HG03108 (cell line): ENCODE results near the gene MYMX.

Experiments
- ATAC-seq: cut with Tn5 transposase; IDR thresholded peaks from one replicate; pipeline ENCODE4 v1.9.1; 2021; ENCODE audit warnings: moderate library complexity; ENCODE audit not compliant: unreplicated experiment

The MYMX gene

DNA sequence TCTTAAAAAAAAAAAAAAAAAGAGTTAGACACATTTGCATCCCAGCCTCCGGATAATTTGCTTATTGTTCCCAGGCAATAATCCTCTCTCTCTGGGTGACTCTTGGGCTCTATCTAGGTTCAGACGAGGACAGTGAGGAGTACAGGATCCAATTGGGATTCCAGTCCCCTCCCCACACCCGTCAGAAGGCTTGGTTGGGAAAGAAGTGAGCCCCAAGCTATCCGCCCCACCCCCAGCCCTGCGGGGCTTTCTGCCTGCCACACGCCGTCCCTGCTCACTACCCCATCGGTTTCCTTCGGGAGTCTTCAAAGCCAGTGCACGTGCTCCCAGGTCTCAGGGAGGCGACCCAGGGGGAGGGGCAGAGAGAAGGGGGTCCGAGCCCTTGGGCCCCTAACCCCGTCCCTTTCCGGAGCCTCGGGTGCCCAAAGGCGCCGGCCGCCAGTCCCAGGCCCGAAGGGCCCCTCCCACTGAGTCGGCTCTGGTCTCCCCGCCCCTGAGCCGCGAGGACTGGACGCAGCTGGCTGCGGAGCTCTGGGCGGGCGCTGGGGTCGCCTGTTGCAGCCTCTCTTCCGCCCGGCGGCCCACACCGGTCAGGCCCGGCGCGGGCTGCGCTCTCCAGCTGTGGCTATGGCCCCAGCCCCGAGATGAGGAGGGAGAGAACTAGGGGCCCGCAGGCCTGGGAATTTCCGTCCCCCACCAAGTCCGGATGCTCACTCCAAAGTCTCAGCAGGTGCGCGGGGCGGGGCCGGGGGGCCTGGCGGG, 2.5 kb downstream of the MYMX start:
- peak; percentile 45 for ATAC-seq

DNA sequence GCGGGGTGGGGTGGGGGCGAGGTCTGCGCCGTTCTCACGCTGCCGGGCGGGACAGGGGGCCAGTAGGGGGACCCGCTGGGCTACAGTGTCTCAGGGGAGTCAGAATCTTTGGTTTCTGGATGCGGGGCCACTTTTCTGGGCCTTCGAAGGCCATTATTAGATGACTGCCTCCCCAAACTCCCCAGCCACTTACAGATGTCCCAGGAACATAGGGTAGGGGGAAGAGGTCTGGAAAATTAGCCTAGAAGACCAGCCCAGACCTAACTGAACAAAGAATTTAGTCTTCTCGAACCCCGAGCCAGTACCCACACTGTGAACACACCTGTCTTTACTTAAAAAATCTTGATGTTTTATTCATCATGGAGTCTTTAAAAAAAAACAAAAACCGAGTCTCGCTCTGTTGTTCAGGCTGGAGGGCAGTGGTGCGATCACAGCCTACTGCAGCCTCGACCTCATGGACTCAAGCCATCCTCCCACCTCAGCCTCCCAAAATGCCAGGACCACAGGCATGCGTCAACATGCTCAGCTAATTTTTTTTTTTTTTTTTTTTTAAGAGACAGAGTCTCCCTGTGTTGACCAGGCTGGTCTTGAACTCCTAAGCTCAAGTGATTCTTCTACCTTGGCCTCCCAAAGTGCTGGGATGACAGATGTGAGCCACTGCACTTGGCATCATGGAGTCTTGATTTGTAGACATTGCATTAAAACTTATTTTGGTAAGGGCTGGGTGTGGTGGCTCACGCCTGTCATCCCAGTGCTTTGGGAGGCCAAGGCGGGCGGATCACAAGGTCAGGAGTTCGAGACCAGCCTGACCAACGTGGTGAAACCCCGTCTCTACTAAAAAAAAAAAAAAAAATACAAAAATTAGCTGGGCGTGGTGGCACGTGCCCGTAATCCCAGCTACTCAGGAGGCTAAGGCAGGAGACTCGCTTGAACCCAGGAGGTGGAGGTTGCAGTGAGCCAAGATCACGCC, 3.4 kb downstream of the MYMX start:
- ATAC-seq = no peak

DNA sequence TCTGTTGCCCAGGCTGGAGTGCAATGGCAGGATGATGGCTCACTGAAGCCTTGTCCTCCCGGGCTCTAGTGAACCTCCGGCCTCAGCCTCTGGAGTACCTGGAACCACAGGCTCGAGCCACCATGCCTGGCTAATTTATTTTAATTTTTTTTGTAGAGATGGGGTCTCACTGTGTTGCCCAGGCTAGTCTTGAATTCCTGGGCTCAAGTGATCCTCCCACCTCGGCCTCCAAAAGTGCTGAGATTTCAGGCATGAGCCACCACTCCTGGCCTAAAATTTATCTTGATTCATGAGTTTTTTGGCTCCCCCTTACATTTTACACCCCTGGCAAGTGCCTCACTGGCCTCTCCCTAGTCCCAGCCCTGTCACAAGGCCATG, 4.2 kb downstream of the MYMX start:
- ATAC-seq = no peak

DNA sequence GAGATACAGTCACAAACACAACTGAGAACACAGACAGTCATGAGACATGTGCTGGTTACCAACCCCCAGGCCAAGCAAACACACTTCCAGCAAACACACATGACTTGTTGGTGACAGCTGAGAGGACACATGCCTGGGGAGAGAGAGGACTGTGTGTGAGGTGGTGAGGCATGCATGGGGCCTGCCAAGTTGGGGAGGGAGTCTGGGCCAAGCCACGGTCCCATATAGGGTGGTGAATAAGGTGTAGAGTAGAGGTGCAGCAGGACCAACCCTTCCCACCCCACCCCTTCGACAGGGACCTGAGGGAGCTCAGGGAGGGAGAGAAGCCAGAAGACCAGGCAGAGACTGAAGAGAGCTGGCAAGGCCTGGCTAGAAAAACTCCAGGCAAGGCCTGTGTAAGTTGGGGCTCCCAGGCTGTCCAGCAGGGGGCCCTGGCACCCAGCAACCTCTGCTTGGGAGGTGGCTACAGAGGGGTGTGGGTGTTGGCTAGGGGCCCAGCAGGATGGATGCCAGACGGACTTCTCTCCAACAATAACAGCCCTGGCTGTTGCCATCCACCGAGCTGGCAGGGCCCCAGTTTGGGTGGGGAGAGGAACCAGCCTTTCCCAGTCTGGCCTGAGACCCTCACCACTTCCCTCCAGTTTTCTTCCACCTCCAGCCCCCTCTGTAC, 4.7 kb downstream of the MYMX start:
- peak; percentile 33 for ATAC-seq

DNA sequence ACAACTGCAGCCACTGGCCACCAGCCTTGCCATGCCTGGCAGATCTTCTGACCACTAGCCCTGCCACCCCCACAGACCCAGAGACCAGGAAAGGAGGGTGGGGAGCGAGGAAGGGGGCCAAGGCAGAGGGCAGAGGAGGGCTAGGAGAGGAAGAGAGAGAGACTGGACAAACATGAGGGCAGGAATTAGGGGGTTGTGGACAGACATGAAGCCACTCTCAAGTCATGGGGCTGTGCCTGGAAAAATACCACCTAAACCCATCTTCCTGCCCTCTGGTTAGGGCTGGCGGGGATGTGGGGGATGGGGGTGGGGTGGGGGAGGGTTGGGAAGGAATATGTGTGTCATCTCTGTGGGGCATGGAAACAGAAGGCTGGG, 5.2 kb downstream of the MYMX start:
- ATAC-seq = no peak

DNA sequence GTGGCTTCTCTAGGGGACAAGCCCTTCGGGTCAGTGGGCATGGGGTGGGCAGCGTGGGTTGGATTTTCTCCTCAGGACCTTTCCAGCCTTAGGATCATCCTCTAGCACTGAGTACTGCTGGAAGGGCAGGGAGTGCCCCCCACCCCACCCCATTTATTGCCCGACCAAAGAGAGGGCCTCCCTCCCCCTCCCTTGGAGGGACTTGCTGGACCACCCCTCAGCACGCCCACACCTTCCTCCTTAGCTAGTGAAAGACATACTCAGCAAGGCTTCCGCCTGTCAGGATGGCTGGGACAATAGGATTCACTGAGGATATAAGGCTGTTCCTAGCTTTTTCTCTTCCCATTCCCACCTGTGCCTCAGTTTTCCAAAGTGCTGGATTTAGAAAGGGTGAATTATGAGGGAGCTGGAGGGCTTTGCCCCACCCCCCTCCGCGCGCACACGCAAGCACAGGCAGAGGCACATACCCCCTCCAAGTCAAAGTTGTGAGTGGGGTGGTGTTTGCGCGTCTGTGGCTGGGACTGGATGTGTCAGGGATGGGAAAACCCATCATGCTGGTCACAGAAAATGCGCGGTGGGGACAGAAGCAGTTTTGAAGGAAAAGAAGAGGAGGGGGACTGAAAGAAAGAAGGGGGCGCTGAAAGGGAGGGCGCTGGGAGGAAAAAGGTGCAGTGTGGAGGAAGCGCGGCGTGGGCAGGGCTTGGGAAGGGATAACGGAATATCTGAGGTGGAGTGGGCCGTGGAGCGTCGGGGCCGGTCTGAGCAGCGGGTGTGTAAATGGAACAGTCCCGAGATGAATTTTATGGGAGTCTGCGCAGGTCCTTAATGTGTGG, 6.0 kb downstream of the MYMX start:
- no peak for ATAC-seq

DNA sequence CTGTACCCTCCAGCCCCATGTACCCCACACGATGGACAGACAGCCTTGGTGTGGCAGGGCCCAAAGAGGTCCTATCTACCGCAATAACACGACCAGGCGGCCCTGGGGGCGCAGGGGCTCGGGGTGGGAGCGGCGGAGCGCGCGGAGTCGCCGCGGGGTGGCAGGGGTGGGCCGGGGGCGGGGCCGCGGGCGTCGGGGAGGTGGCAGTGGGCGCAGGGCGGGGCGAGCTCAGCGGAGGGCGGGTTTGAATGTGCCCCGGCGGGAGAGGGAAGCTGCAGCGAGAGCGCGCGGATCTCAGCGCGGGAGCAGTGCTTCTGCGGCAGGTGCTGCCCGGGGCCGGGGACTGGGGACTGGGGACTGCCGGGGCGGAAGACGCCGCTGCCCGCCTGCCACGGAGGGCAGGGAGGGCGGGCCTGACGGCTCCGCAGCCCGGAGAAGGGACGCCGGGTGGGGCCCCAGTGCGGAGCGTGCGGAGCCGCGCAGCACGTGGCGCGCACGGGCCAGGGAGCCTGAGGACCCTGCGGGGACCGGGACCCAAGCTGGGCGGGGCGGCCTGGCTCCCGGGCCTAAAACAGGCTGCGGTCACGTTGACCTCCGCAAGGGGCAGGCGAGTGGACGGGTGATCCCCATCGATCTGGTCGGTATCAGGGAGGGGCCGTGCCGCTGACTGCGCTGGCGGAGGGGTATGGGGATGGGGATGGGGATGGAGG, 6.7 kb downstream of the MYMX start, which contains the start of gene SLC29A1:
Gene SLC29A1, plus strand, starts transcription at position 277 of the 710 bp plus-strand sequence. CDS start 3,719 bp downstream, outside the sequence.
- ATAC-seq = peak; percentile 32

DNA sequence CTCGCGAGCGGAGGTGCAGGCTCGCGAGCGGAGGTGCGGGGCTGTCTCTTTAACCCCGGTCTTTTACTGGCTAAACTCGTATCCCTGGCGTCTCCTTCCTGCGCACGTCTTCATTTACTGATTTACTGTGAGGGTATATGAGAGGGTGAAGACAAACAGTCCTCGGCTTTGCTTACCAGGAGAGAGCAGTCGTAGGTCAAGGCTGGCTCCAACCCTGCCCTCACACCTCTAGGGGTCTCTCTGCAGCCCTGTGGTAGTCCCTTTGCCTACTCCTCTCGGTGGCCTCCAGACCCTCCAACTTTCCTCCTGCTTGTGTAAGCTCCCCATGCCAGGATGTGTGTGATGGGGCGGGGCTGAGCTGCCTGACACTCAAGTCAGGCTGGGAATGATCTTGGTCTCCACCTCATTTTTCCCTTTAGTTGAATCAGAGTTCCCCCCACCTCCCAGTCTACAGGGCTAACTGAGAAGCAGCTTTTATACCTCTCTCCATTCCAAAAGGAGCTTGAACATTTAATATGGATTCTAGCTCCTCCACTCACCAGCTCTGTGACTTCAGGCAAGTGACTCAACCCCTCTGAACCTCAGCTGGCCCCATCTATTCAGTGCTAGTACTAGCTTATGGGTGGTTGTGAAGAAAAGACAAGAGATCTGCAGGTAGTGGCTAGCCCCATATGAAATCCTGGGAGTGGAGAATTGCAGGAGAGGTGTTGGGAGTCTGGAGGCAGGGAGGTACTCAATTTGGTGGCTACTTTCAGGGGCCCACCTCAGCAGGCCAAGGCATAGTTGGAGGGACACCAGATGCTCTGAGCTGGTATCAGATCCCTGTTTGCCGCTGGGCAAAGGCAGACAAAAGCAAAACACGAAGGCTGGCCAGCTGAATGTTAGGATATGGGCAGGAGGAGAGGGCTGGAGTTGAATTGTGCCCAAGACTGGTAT, 7.6 kb downstream of the MYMX start:
- peak; percentile 7 for ATAC-seq

DNA sequence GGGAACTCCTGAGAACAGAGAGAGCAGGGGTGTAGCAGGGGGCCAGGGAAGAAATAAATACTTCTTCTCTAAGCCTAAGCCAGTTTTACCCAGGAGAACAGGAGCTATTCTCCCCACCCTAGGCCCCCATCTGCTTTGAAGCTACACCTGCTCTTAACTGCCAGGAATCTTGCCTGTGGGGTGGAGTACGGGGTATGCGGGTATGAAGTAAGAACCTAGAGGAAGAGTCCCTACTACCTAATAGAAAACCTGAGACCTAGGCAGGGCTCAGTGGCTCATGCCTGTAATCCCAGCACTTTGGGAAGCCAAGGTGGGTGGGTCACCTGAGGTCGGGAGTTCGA, 8.2 kb downstream of the MYMX start:
- no peak for ATAC-seq

DNA sequence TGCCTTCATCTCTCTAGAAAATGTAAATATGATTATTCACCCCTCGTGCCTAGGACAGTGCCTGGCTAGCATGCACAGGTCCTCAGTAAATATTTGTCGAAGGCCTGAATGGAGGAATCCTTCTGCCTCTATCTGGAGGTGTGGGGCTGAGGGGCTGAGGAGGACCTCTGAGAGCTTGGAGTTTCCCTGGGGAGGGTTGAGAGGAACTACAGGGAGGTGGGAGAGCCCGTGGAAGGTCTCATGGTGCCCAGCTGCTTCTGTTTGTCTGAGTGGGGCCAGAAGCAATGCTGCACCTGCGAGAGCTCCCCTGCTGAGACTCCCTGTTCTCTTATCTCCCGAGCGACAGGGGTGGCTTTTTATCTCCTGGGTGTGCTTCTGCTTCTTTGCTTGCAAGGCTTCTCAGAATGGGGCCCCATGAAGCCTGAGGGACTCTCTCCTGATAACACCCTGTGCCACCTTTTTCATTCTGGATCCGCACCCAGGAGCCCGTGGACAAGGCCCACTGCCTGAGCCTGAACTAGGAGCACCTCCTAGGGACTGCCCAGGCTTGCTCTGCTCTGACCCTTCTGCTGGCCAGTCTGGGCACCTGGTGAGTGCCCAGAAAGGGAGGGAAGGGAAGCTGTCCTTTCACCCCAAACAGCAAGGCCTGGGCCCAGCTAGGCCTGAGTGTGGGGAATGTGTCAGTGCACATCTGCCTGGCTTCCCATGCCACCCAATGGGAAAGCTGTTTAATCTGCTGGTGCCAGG, 9.0 kb downstream of the MYMX start:
- ATAC-seq = no peak

DNA sequence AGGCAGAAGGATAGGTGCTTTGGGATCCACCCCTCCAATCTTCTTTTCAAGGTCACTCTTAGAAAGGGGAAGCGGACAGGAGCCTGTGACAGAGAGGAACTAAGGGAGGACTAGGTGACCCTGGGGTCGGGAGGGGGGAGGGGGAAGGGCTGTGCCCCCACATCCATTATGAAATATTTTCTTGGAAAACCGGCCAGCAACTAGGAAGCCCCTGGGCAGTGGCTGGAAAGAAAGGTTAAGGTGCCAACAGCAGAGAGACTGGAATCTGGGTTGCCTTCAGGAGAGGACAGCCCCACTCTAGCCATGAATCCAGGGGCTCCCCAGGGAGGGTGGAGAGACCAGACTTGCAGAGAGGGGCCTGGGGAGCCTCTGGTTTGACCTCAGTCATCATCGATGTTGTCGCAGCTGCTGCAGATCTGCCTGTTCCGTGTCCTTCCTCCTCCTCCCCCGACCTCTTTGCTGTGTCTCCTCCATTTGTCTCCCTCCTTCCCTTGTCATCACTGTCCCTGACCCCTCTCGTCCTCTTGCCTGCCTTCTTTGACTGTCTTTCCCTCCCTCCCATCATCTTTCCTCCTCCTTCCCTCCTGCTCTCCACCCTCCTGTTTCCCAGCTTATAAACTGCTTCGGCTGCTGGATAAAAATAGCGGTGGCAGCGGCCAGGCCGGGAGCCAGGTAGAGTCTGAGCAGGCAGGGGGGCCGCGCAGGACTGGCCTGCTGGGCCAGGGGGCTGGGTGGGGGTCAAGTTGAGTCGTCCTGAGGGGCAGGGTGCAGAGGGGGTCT, 9.8 kb downstream of the MYMX start:
- ATAC-seq = no peak

DNA sequence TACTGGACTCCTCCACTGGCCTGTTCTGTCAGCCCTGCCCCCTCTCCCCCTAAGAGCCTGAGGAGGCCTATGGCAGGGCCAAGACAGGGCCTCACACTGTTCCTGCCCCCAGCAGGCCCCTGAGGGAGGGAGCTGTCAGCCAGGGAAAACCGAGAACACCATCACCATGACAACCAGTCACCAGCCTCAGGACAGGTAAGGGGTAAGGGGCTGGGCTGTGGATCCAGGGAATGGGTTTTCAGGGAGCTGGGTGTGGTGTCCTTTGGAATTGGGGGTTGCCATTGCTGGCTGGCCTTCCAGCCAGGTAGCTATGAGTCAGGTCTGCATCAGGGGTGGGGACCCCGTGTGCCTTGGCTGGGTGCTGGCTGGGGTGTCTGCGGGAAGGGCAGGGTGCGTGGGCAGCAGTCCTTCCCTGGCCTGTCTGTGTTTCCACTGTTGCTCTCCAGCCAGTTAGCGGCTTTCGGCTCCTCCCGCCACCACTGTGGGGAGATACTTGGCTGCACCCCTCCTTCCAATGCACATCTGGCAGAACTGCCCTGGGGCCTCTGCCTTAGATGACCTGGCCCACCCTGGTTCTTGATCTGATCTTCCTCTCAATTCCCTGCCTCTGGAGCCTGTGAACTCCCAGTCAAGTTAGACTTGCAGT, 10.5 kb downstream of the MYMX start:
- no peak for ATAC-seq

DNA sequence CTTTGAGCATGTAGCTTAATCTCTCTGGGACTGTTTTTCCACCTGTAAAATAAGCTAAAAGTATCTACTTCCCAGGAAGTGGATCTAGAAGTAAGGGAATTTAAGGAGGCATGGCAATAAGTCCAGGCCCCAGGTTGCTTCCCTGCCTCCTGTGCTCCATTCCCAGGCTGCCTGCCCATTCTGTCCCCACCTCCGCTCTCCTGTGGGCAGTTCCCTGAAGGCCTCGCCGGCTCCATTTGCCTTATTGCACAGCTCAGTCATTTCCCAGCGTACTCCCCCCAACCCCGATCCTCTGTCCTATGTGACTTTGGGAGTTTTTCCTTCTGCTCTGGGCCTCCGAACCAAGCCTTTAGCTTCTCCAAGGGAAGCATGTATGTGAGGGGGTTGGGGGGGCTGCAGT, 11.3 kb downstream of the MYMX start:
- ATAC-seq = no peak

DNA sequence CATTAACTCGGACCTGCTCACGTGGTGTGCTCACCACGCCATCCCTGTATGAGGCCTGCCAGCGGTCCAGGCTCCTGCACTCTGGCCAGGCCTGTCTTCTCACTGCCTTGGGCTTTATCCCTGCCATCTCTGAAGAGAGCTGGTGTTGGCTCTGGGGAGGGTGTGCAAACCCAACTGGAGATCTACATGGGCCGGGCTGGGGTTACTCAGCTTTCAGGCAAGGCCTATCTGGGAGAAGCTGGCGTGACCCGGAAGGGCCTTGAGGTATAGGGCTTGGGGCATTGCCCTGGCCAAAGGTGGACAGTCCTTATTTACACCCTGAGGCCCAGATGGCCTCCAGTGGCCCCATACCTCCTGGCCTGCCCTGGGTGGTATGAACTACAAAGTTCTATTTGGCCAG, 11.7 kb downstream of the MYMX start:
- no peak for ATAC-seq

DNA sequence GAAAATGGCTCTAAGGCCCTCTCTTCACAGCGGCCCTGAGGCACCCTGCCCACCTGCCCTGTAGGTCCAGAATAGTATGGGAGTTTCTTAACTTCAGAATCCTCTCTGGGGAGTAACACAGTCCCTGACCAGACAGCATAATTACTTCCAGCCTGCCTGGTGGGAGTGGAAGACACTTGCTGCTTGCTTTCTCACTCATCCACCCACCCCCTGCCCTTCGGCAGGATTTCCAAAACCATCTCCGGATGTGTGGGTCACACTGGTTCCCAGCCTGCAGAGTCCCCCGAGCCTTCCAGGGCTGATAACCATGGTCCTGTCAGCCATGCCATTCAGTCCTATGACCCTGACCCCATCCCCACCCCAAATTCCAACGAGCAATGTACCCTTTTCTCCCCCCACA, 12.1 kb downstream of the MYMX start:
- ATAC-seq = no peak

DNA sequence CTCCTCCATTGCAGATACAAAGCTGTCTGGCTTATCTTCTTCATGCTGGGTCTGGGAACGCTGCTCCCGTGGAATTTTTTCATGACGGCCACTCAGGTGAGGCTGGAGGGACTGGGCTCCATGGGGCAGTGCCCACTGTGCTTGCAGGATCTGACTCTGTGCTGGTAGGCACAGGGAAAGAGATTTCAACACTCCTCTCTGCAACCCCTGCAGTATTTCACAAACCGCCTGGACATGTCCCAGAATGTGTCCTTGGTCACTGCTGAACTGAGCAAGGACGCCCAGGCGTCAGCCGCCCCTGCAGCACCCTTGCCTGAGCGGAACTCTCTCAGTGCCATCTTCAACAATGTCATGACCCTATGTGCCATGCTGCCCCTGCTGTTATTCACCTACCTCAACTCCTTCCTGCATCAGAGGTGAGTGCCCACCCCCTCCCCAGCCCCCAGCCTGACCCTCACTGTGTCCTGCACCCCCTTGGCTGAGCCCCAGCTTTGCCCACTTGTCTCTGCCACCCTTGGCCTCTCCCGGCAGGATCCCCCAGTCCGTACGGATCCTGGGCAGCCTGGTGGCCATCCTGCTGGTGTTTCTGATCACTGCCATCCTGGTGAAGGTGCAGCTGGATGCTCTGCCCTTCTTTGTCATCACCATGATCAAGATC, 12.8 kb downstream of the MYMX start:
- ATAC-seq = no peak
